Pancreas (tissue), 10 donors: ENCODE measurements around the gene LRG1. TPM values are rescaled to one million over a fixed set of nuclear protein-coding genes. Genes with fewer than 3 reads are reported as not detected.

Experiments used
- ATAC-seq, 4 donors: fragments of 200-7000 bp; cut with Tn5 transposase; one replicate each; pipeline versions ENCODE4 v1.8.0 to v1.9.1; 2020; ENCODE audit warnings: mild to moderate bottlenecking in 4 of 4, moderate library complexity in 4 of 4
- DNase-seq, 6 donors: peaks; one replicate each; pipeline ENCODE4 v3.0.0-alpha.2; 2020
- FAIRE-seq: peaks from 2 replicates; lab custom pipeline; 2012; peaks lifted over from hg19 to GRCh38; lab: Jason Lieb, UNC
- H3K27ac ChIP-seq, 4 donors: fragments of 200-600 bp; sonication (generic); 1 replicate in 3 of 4; 2 replicates in 1 of 4; pipeline versions ENCODE4 v1.5.0 to v1.8.0; 2020
- H3K27me3 ChIP-seq, 4 donors: fragments of 200-600 bp; one replicate each; pipeline ENCODE4 v1.8.0; 2021
- H3K36me3 ChIP-seq, 3 donors: fragments of 200-600 bp; sonication (generic) in 1 of 3; one replicate each; pipeline versions ENCODE4 v1.5.0 to v1.8.0; 2020 to 2021
- H3K4me1 ChIP-seq, 3 donors: fragments of 200-600 bp; one replicate each; pipeline ENCODE4 v1.8.0; 2021
- H3K4me3 ChIP-seq, 4 donors: fragments of 200-600 bp; sonication (generic) in 2 of 4; one replicate each; pipeline versions ENCODE4 v1.5.0 to v1.8.0; 2020 to 2021
- H3K9me3 ChIP-seq, 4 donors: fragments of 200-600 bp; one replicate each; pipeline ENCODE4 v1.8.0; 2021
- WGBS, 2 donors: extraction: QIAGEN DNeasy Blood & Tissue Kit; methylation state at CpG; one replicate each; pipeline ENCODE4 v1.1.7; 2013; 5-methylcytosine and 5-hydroxymethylcytosine counted together
- intact Hi-C, 3 donors: fragments of 100-400 bp; cut with DNase I; formaldehyde crosslinking; loops; one replicate each; pipeline versions ENCODE4 v1.11.1 to v1.14.2; 2022
- polyA plus RNA-seq, 2 donors: library from polyadenylated mRNA; stranded (reverse); fragments of 200-250 nt; gene quantifications; one replicate each; pipeline ENCODE4 v1.2.3, GENCODE V29; 2013
- total RNA-seq, 6 donors: library from RNA; stranded (reverse); fragmentation: NEBNext Ultra II Directional in 4 of 6; extraction: Animal tissue kit (Norgen Biotek cat#: 25700) in 4 of 6; gene quantifications; one replicate each; pipeline versions ENCODE4 v1.2.1 to v1.2.4, GENCODE V29; 2021 to 2023
- TF ChIP-seq, protein P1 (sequence below), 4 donors: fragments of 200-600 bp; sonication (generic) in 3 of 4; IDR thresholded peaks; one replicate each; pipeline versions ENCODE4 v1.5.0 to v1.8.0; 2021; ENCODE audit warnings: antibody characterized with exemption in 4 of 4
- donor health status: healthy with polysubstance abuse.
- donor health status: DM: no; HTN: no; CAD: no; lungs with moderate emphysema.
- donor health status: DM: no; HTN: no; CAD: no.
- donor health status: control.
- donor health status: control.
- donor health status: Bipolar disorder and iron deficiency.
- donor health status: DM: yes; HTN: yes; CAD: no.
- donor health status: DM: no; HTN: no; CAD: no.
- donor health status: DM: no; HTN: no; CAD: no.
- donor health status: DM: yes; HTN: yes; CAD: no.

LRG1 gene
- total and polyA plus RNA-seq, 8 donors: 7.9 to 53.6 (median 18.7) TPM

DNA sequence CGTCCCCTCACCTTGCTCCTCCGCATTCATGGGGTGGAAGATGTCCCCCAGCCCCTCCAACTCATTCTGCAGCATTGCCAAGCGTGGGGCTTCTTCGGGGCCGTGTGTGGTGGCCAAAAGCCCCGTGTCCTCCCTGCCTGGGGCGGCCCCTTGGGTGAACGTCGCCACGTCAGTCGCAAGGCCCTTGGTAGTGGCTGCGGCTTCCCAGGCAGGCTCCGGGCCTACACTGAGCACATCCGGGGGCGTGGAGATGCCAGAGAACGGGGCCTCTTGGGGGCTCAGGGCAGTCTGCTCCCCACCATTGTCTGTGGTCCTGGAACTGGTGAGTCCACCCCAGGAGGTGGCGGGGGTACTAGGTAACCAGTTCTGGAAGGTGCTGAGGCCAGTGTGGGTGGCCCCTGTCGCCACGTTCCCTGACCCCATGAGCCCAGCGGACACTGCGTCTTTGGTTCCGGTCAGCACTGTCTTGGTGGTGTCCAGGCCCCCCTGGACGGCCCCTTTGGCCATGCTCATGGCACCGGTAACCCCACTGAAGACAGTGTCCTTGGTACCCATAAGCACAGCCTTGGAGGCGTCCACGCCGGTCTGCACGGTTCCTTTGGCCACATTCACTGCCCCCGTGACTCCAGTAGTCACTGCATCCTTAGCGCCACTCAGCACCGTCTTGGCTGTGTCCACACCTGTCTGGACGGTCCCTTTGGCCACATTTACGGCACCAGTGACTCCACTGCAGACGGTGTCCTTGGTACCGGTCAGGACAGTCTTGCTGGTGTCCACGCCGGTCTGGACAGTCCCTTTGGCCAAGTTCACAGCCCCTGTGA is 29.2 kb downstream of the LRG1 start:
- FAIRE-seq: no peak
- intact Hi-C loops: no loop called here
- TF ChIP-seq, protein P1, sequence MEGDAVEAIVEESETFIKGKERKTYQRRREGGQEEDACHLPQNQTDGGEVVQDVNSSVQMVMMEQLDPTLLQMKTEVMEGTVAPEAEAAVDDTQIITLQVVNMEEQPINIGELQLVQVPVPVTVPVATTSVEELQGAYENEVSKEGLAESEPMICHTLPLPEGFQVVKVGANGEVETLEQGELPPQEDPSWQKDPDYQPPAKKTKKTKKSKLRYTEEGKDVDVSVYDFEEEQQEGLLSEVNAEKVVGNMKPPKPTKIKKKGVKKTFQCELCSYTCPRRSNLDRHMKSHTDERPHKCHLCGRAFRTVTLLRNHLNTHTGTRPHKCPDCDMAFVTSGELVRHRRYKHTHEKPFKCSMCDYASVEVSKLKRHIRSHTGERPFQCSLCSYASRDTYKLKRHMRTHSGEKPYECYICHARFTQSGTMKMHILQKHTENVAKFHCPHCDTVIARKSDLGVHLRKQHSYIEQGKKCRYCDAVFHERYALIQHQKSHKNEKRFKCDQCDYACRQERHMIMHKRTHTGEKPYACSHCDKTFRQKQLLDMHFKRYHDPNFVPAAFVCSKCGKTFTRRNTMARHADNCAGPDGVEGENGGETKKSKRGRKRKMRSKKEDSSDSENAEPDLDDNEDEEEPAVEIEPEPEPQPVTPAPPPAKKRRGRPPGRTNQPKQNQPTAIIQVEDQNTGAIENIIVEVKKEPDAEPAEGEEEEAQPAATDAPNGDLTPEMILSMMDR (IDR thresholded peaks at IDR 0.05): no peak

DNA sequence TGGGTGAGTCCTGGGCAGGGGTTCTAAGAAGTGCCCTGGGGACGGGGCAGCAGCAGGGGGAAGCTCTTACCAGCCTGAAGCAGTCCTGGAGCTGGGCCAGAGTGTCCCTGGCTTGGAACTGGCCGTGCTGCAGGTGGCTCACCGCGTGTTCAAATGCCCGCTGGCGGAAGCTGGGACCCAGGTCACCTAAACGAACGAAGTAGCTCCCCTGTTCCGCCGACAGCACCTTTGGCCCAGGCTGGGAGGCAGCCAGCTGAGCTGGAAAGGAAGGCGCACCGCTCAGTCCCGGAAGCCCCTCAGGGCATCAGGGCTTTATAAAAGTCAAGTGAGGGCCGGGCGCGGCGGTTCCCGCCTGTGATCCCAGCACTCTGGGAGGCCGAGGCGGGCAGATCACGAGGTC is 31.1 kb downstream of the LRG1 start:
- no peak for FAIRE-seq
- WGBS, 2 donors: 91 to 95% methylated on average over 18 to 20 of the region's 21 CpGs

More for the DNA sequence above, 29.2 kb downstream of the LRG1 start:
- 91 to 95% methylated on average over 37 of the region's 37 CpGs for WGBS, 2 donors
- H3K4me3 ChIP-seq: no peak overlapping the region
- DNase-seq (no peak), ATAC-seq (peak in 1 of 4 donors; percentile 7)
- no peaks in the 10 kb centered on the region for H3K4me1 ChIP-seq
- no peaks in the 10 kb centered on the region for H3K36me3 ChIP-seq
- H3K27ac ChIP-seq: no peak overlapping the region
- H3K27me3 ChIP-seq: no peaks in the 10 kb centered on the region
- H3K9me3 ChIP-seq: no peaks in the 10 kb centered on the region

DNA sequence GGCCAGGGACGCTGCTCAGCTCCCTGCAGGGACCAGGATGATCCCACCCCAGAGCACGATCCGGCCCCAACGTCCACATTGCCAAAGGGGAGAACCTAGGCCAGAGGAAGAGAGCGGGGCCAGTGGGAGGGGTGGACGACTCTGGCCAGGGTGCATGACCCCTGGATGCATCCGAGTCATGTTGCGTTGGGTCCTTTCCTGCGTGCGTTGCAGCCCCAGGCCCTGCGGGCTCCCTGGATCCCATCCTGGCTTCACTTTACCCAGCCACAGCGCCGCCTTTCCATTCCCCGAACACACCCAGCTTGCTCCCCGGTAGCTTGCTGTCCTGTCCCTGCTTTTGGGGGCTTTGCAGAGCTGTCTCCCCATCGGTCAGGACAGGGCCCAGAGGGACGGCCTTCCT is 32.0 kb downstream of the LRG1 start:
- no peaks in the 10 kb centered on the region for H3K4me1 ChIP-seq

More for the DNA sequence above, 31.1 kb downstream of the LRG1 start:
- intact Hi-C loops: no loop called here
- Histone ChIP-seq H3K4me3 (no peak overlapping the region), H3K9me3 (no peaks in the 10 kb centered on the region), H3K4me1 (no peaks in the 10 kb centered on the region), H3K36me3 (no peaks in the 10 kb centered on the region), H3K27me3 (no peaks in the 10 kb centered on the region), H3K27ac (no peak overlapping the region)
- no peak for ATAC-seq
- DNase-seq: peak in 1 of 6 donors; percentile 38
- TF ChIP-seq, protein P1 (IDR thresholded peaks at IDR 0.05): no peak

DNA sequence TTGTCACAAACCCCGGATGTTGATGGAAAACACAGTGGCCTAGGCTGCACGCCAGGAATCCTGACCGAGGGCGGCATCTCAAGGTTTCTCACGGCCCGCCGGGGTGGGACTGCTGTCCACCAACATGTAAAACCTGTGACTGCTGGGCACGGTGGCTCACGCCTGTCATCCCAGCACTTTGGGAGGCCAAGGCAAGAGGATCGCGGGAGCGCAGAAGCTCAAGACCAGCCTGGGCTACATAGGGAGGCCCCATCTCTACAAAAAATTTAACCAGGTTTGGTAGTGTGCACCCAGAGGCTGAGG is 32.7 kb downstream of the LRG1 start:
- Histone ChIP-seq H3K36me3 (peaks cover 0 to 4% (median 0%) of the 10 kb centered on the region in 3 donors), H3K27ac (no peak overlapping the region), H3K4me3 (no peak overlapping the region), H3K9me3 (no peaks in the 10 kb centered on the region), H3K27me3 (no peaks in the 10 kb centered on the region), H3K4me1 (no peaks in the 10 kb centered on the region)
- ATAC-seq (no peak), DNase-seq (peak in 1 of 6 donors; percentile 17), FAIRE-seq (no peak)
- WGBS, 2 donors: 84 to 90% methylated on average over 12 of the region's 12 CpGs
- TF ChIP-seq, protein P1 (IDR thresholded peaks at IDR 0.05): no peak
- intact Hi-C loops: no loop called here

More for the DNA sequence above, 32.0 kb downstream of the LRG1 start:
- no peak for FAIRE-seq
- DNase-seq: peak in 1 of 6 donors; percentile 17
- H3K27ac ChIP-seq: no peak overlapping the region
- WGBS, 2 donors: 86 to 91% methylated on average over 17 of the region's 17 CpGs
- intact Hi-C loops: no loop called here
- TF ChIP-seq, protein P1 (IDR thresholded peaks at IDR 0.05): no peak
- no peaks in the 10 kb centered on the region for H3K9me3 ChIP-seq
- H3K36me3 ChIP-seq: peaks cover 0 to 4% (median 0%) of the 10 kb centered on the region in 3 donors
- no peak overlapping the region for H3K4me3 ChIP-seq
- H3K27me3 ChIP-seq: no peaks in the 10 kb centered on the region
- ATAC-seq: no peak
